ENCODE data around the gene EZH2. TPM values are rescaled to one million over a fixed set of nuclear protein-coding genes. Genes with fewer than 3 reads are reported as not detected.
A peak's percentile ranks its signal among the peaks of the same experiment; 100 is the strongest.

Gene EZH2
- total RNA-seq, 2 experiments from 2014 or later, result 45.5 to 72.2 TPM

- peaks cover 57% of the 10 kb centered on the region for H3K79me2 ChIP-seq (ENCODE audit: insufficient read depth, low read depth, low read length)
- BruUV-seq (replicated peaks), result no TSS peak
- POLR2A ChIA-PET, result interaction anchor here (0.8 to 1.6 kb wide), 6 partner anchors 10 to 185 kb away, joined by 3 to 8 read pairs (median 4); partner anchors contain the start of gene CUL1
- H3K4me1 ChIP-seq (ENCODE audit: insufficient read depth, low read length, poor library complexity, severe bottlenecking), result peaks cover 25% of the 10 kb centered on the region
- no peaks in the 10 kb centered on the region for H3K9me3 ChIP-seq (ENCODE audit: low read length)
- H3K27ac ChIP-seq (ENCODE audit: low read depth, low read length, poor library complexity, severe bottlenecking), result peak overlapping the region; percentile 88
- TF ChIP-seq EZH2phosphoT487 (IDR thresholded peaks at IDR 0.05; ENCODE audit: borderline replicate concordance, low read depth, low read length), result no peak
- no peak for TF ChIP-seq CTCF (conservative IDR thresholded peaks at IDR 0.05; ENCODE audit: low read length)
- H3K4me3 ChIP-seq (ENCODE audit: low read depth, low read length, poor library complexity, severe bottlenecking), result peak overlapping the region; percentile 91
- peak overlapping the region; percentile 95 for H3K4me2 ChIP-seq (ENCODE audit: low read length)
- peak overlapping the region; percentile 68; the same call in 1 of the 2 replicates for H2AFZ ChIP-seq (ENCODE audit: low read length)
- intact Hi-C loops (cut with micrococcal nuclease; ENCODE audit: unreplicated experiment), result loop anchor here (1.0 to 2.0 kb wide), 6 partner anchors 58 to 207 kb away; partner anchors contain the start of genes CUL1, PDIA4 and ZNF786
- DNase-seq (ENCODE audit: low spot score), result peak; percentile 62
- CTCF ChIA-PET (ENCODE audit: unreplicated experiment), result interaction anchor here (0.6 kb wide), 2 partner anchors 21 to 80 kb away, joined by 3 read pairs; no protein-coding TSS in a partner anchor
- H4K20me1 ChIP-seq (ENCODE audit: insufficient read depth, low read length), result peaks cover 15% of the 10 kb centered on the region
- peaks cover 14% of the 10 kb centered on the region for H3K36me3 ChIP-seq (ENCODE audit: insufficient read depth, low read length)
- H3K9me2 ChIP-seq (ENCODE audit: insufficient read depth, low read length), result no peaks in the 10 kb centered on the region
These were observed 634 bp downstream of the EZH2 start for GRCh38 chr7:148883266-148884048.

GRCh38 chr7:148882841-148883265 lies 1.2 kb downstream of the EZH2 start:
- Histone ChIP-seq H3K79me2 (ENCODE audit: insufficient read depth, low read depth, low read length) (peaks cover 63% of the 10 kb centered on the region), H4K20me1 (ENCODE audit: insufficient read depth, low read length) (peaks cover 20% of the 10 kb centered on the region), H3K9me3 (ENCODE audit: low read length) (no peaks in the 10 kb centered on the region), H3K4me2 (ENCODE audit: low read length) (peak overlapping the region; percentile 95), H3K4me1 (ENCODE audit: insufficient read depth, low read length, poor library complexity, severe bottlenecking) (peaks cover 25% of the 10 kb centered on the region), H3K36me3 (ENCODE audit: insufficient read depth, low read length) (peaks cover 14% of the 10 kb centered on the region), H3K27ac (ENCODE audit: low read depth, low read length, poor library complexity, severe bottlenecking) (peak overlapping the region; percentile 88), H3K9me2 (ENCODE audit: insufficient read depth, low read length) (no peaks in the 10 kb centered on the region), H2AFZ (ENCODE audit: low read length) (no peak overlapping the region), H3K4me3 (ENCODE audit: low read depth, low read length, poor library complexity, severe bottlenecking) (peak overlapping the region; percentile 91)
- ChIA-PET CTCF (ENCODE audit: unreplicated experiment) (no interaction called here), POLR2A (interaction anchor here (0.8 to 1.6 kb wide), 6 partner anchors 9 to 184 kb away, joined by 3 to 8 read pairs (median 4); partner anchors contain the start of gene CUL1)
- no peak for TF ChIP-seq EZH2phosphoT487 (IDR thresholded peaks at IDR 0.05; ENCODE audit: borderline replicate concordance, low read depth, low read length)
- no peak for TF ChIP-seq CTCF (conservative IDR thresholded peaks at IDR 0.05; ENCODE audit: low read length)
- DNase-seq (ENCODE audit: low spot score), result no peak
- intact Hi-C loops (cut with micrococcal nuclease; ENCODE audit: unreplicated experiment), result no loop called here
- no TSS peak for BruUV-seq (replicated peaks)

All from OCI-LY7 (cell line).